ENCODE data around the gene COL15A1. TPM values are rescaled to one million over a fixed set of nuclear protein-coding genes. Genes with fewer than 3 reads are reported as not detected.

Gene COL15A1
- total RNA-seq, 1 experiment from 2014 or later, result 0.22 TPM

DNA sequence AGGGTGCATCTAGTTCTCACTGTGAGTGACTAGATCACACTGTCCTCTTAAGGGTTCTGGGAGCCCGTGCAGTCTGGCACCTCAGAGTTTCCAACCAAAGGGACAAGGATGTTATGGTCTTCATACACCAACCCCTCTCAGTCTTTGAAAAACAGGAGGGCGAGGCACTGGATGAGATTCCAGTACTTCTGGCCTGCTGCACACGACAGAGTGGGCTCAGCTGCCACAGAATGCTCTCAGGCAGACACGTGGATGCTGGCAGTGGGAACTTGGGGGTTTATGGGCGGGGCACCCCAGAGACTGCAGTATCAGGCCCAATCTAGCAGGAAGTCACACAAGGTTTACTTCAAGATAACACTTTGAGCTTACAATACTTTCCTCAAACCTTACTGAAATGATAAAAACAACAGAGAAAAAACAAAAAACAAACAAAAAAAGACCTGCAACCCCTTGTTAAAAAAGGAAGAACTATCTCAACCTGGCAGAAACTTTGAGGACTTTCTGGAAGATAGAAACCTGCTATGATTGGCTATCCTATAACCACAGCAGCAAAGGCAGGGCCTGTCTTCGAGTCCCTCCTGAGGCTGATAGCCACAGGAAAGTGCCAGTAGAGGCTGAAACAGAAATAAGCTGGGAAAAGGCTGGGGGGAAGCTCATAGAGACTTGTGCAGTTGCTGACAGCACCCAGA lies 132.9 kb downstream of the COL15A1 start:
- no peaks in the 10 kb centered on the region for H3K36me3 Mint-ChIP-seq
- H3K4me1 Mint-ChIP-seq, result peaks cover 6% of the 10 kb centered on the region; the same call in 1 of the 2 replicates
- DNase-seq (ENCODE audit: low spot score) (no peak), ATAC-seq (no peak)
- no peak for TF ChIP-seq CBFB (CRISPR knock-in tag; IDR thresholded peaks at IDR 0.05; ENCODE audit: low read depth)
- TF ChIP-seq, protein P1, sequence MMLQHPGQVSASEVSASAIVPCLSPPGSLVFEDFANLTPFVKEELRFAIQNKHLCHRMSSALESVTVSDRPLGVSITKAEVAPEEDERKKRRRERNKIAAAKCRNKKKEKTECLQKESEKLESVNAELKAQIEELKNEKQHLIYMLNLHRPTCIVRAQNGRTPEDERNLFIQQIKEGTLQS (CRISPR knock-in tag; conservative IDR thresholded peaks at IDR 0.05), result no peak
- TF ChIP-seq, protein P2, sequence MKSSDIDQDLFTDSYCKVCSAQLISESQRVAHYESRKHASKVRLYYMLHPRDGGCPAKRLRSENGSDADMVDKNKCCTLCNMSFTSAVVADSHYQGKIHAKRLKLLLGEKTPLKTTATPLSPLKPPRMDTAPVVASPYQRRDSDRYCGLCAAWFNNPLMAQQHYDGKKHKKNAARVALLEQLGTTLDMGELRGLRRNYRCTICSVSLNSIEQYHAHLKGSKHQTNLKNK (CRISPR knock-in tag; IDR thresholded peaks at IDR 0.05), result no peak
- no peak for TF ChIP-seq JAZF1 (CRISPR knock-in tag; IDR thresholded peaks at IDR 0.05)
- TF ChIP-seq TEAD1 (CRISPR knock-in tag; IDR thresholded peaks at IDR 0.05), result no peak
- TF ChIP-seq, protein P3, sequence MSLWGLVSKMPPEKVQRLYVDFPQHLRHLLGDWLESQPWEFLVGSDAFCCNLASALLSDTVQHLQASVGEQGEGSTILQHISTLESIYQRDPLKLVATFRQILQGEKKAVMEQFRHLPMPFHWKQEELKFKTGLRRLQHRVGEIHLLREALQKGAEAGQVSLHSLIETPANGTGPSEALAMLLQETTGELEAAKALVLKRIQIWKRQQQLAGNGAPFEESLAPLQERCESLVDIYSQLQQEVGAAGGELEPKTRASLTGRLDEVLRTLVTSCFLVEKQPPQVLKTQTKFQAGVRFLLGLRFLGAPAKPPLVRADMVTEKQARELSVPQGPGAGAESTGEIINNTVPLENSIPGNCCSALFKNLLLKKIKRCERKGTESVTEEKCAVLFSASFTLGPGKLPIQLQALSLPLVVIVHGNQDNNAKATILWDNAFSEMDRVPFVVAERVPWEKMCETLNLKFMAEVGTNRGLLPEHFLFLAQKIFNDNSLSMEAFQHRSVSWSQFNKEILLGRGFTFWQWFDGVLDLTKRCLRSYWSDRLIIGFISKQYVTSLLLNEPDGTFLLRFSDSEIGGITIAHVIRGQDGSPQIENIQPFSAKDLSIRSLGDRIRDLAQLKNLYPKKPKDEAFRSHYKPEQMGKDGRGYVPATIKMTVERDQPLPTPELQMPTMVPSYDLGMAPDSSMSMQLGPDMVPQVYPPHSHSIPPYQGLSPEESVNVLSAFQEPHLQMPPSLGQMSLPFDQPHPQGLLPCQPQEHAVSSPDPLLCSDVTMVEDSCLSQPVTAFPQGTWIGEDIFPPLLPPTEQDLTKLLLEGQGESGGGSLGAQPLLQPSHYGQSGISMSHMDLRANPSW (CRISPR knock-in tag; conservative IDR thresholded peaks at IDR 0.05; ENCODE audit: low read depth), result no peak
- TF ChIP-seq, protein P4, sequence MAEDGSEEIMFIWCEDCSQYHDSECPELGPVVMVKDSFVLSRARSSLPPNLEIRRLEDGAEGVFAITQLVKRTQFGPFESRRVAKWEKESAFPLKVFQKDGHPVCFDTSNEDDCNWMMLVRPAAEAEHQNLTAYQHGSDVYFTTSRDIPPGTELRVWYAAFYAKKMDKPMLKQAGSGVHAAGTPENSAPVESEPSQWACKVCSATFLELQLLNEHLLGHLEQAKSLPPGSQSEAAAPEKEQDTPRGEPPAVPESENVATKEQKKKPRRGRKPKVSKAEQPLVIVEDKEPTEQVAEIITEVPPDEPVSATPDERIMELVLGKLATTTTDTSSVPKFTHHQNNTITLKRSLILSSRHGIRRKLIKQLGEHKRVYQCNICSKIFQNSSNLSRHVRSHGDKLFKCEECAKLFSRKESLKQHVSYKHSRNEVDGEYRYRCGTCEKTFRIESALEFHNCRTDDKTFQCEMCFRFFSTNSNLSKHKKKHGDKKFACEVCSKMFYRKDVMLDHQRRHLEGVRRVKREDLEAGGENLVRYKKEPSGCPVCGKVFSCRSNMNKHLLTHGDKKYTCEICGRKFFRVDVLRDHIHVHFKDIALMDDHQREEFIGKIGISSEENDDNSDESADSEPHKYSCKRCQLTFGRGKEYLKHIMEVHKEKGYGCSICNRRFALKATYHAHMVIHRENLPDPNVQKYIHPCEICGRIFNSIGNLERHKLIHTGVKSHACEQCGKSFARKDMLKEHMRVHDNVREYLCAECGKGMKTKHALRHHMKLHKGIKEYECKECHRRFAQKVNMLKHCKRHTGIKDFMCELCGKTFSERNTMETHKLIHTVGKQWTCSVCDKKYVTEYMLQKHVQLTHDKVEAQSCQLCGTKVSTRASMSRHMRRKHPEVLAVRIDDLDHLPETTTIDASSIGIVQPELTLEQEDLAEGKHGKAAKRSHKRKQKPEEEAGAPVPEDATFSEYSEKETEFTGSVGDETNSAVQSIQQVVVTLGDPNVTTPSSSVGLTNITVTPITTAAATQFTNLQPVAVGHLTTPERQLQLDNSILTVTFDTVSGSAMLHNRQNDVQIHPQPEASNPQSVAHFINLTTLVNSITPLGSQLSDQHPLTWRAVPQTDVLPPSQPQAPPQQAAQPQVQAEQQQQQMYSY (CRISPR knock-in tag; IDR thresholded peaks at IDR 0.05), result no peak
- TF ChIP-seq, protein P5, sequence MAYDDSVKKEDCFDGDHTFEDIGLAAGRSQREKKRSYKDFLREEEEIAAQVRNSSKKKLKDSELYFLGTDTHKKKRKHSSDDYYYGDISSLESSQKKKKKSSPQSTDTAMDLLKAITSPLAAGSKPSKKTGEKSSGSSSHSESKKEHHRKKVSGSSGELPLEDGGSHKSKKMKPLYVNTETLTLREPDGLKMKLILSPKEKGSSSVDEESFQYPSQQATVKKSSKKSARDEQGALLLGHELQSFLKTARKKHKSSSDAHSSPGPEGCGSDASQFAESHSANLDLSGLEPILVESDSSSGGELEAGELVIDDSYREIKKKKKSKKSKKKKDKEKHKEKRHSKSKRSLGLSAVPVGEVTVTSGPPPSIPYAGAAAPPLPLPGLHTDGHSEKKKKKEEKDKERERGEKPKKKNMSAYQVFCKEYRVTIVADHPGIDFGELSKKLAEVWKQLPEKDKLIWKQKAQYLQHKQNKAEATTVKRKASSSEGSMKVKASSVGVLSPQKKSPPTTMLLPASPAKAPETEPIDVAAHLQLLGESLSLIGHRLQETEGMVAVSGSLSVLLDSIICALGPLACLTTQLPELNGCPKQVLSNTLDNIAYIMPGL (CRISPR knock-in tag; IDR thresholded peaks at IDR 0.05), result no peak
- no peak overlapping the region for H3K4me3 Mint-ChIP-seq
- H3K9me3 Mint-ChIP-seq, result peaks cover 17% of the 10 kb centered on the region
- ChIA-PET POLR2A (no interaction called here), CTCF (no interaction called here)
- no peaks in the 10 kb centered on the region for H3K27me3 Mint-ChIP-seq (ENCODE audit: low read depth)
- no peak overlapping the region for H3K27ac Mint-ChIP-seq

DNA sequence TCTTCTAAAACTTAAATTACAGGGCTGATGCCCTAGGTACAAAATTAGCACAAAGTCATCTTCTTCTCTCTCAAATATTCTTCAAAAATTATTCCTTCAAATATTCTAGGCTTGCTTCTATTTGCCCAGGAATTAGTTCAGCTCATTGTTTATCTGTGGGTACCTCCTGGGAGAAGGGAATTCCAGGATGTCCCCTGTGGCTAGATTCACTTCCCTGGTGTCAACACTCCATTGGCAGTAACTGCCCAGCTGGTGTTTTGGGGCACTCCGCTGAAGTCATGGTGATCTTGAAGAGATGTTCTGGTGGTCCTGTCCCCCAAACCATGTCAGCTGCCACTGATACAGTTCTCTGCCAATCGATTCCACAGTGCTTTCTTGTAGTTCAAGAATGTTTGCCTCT lies 135.0 kb downstream of the COL15A1 start:
- H3K27me3 Mint-ChIP-seq (ENCODE audit: low read depth), result peaks cover 2% of the 10 kb centered on the region; the same call in 1 of the 2 replicates
- CTCF ChIA-PET, result no interaction called here
- no peak for DNase-seq (ENCODE audit: low spot score)
- no peak; the same call in 1 of the 2 replicates for ATAC-seq
- H3K4me1 Mint-ChIP-seq, result peaks cover 11% of the 10 kb centered on the region; the same call in 1 of the 2 replicates
- POLR2A ChIA-PET, result no interaction called here
- H3K36me3 Mint-ChIP-seq, result peaks cover 4% of the 10 kb centered on the region; the same call in 1 of the 2 replicates
- no peak overlapping the region for H3K27ac Mint-ChIP-seq
- no peak overlapping the region for H3K4me3 Mint-ChIP-seq
- peaks cover 35% of the 10 kb centered on the region for H3K9me3 Mint-ChIP-seq
- TF ChIP-seq SOX15 (CRISPR knock-in tag; IDR thresholded peaks at IDR 0.05), result no peak
- TF ChIP-seq, protein P6, sequence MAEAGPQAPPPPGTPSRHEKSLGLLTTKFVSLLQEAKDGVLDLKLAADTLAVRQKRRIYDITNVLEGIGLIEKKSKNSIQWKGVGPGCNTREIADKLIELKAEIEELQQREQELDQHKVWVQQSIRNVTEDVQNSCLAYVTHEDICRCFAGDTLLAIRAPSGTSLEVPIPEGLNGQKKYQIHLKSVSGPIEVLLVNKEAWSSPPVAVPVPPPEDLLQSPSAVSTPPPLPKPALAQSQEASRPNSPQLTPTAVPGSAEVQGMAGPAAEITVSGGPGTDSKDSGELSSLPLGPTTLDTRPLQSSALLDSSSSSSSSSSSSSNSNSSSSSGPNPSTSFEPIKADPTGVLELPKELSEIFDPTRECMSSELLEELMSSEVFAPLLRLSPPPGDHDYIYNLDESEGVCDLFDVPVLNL (CRISPR knock-in tag; IDR thresholded peaks at IDR 0.05; ENCODE audit: borderline replicate concordance, low read depth), result no peak
- no peak for TF ChIP-seq JAZF1 (CRISPR knock-in tag; IDR thresholded peaks at IDR 0.05)
- TF ChIP-seq, protein P7, sequence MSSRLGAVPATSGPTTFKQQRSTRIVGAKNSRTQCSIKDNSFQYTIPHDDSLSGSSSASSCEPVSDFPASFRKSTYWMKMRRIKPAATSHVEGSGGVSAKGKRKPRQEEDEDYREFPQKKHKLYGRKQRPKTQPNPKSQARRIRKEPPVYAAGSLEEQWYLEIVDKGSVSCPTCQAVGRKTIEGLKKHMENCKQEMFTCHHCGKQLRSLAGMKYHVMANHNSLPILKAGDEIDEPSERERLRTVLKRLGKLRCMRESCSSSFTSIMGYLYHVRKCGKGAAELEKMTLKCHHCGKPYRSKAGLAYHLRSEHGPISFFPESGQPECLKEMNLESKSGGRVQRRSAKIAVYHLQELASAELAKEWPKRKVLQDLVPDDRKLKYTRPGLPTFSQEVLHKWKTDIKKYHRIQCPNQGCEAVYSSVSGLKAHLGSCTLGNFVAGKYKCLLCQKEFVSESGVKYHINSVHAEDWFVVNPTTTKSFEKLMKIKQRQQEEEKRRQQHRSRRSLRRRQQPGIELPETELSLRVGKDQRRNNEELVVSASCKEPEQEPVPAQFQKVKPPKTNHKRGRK (CRISPR knock-in tag; IDR thresholded peaks at IDR 0.05; ENCODE audit: borderline replicate concordance), result no peak
- no peak for TF ChIP-seq ZNF423 (CRISPR knock-in tag; IDR thresholded peaks at IDR 0.05)
- TF ChIP-seq, protein P8, sequence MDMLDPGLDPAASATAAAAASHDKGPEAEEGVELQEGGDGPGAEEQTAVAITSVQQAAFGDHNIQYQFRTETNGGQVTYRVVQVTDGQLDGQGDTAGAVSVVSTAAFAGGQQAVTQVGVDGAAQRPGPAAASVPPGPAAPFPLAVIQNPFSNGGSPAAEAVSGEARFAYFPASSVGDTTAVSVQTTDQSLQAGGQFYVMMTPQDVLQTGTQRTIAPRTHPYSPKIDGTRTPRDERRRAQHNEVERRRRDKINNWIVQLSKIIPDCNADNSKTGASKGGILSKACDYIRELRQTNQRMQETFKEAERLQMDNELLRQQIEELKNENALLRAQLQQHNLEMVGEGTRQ (CRISPR knock-in tag; IDR thresholded peaks at IDR 0.05), result no peak
- no peak for TF ChIP-seq NR2C2 (CRISPR knock-in tag; IDR thresholded peaks at IDR 0.05)
- TF ChIP-seq MYBL2 (CRISPR knock-in tag; IDR thresholded peaks at IDR 0.05), result no peak
- TF ChIP-seq, protein P5 (CRISPR knock-in tag; IDR thresholded peaks at IDR 0.05), result no peak

All from WTC11 (cell line).